AML-193 (cell line): ENCODE results near the gene TPM1.
"Not testable (repeated sequence)": the region's sequence is repeated elsewhere in the genome, so short reads cannot be mapped to it uniquely, and the experiment has no call there.

ENCODE experiments used
- DNase-seq, 2 experiments: peaks; one replicate each; lab custom pipeline; 2025; lab: John Stamatoyannopoulos, UW

Gene TPM1

GRCh38 chr15:63041974-63042876, at the start of gene TPM1:
TSS of gene TPM1 (plus strand) at chr15:63042747. CDS start at chr15:63042830, 83 bp downstream.
- no peak for DNase-seq

GRCh38 chr15:62993066-62993465, 49.5 kb upstream of the TPM1 start:
- DNase-seq: no peak

- not testable (repeated sequence) for DNase-seq
These were observed 48.9 kb upstream of the TPM1 start for GRCh38 chr15:62993632-62994031.

GRCh38 chr15:62994439-62994838, 48.1 kb upstream of the TPM1 start:
- DNase-seq: no peak

- no peak for DNase-seq
These were observed 47.4 kb upstream of the TPM1 start for GRCh38 chr15:62994975-62995681.

GRCh38 chr15:62997441-62997840, 45.1 kb upstream of the TPM1 start:
- no peak for DNase-seq

GRCh38 chr15:62998262-62998890, 44.2 kb upstream of the TPM1 start:
- no peak for DNase-seq

GRCh38 chr15:62999178-62999577, 43.4 kb upstream of the TPM1 start:
- no peak for DNase-seq

- DNase-seq: no peak
These were observed 42.5 kb upstream of the TPM1 start for GRCh38 chr15:62999923-63000561.

GRCh38 chr15:63000706-63001105, 41.8 kb upstream of the TPM1 start:
- no peak for DNase-seq

- no peak for DNase-seq
These were observed 38.3 kb upstream of the TPM1 start for GRCh38 chr15:63004211-63004610.

- no peak for DNase-seq
These were observed 36.3 kb upstream of the TPM1 start for GRCh38 chr15:63006032-63006878.

GRCh38 chr15:63008333-63009049, 34.1 kb upstream of the TPM1 start:
- no peak for DNase-seq

- DNase-seq: no peak
These were observed 32.2 kb upstream of the TPM1 start for GRCh38 chr15:63010386-63010785.

GRCh38 chr15:63010920-63011693, 31.4 kb upstream of the TPM1 start:
- no peak for DNase-seq

- no peak for DNase-seq
These were observed 30.1 kb upstream of the TPM1 start for GRCh38 chr15:63012444-63012843.

GRCh38 chr15:63013052-63013808, 29.3 kb upstream of the TPM1 start:
- DNase-seq: no peak

GRCh38 chr15:63014578-63014977, 28.0 kb upstream of the TPM1 start:
- no peak for DNase-seq

GRCh38 chr15:63015618-63016017, 26.9 kb upstream of the TPM1 start:
- DNase-seq: no peak
